ENCODE results near the gene NAB2.

- TF ChIP-seq STAG1 (CRISPR knock-in tag; IDR thresholded peaks at IDR 0.05; ENCODE audit: borderline replicate concordance) = no peak
- TF ChIP-seq CTCF (IDR thresholded peaks at IDR 0.05 in 2 of 3, conservative IDR thresholded peaks at IDR 0.05 in 1 of 3; ENCODE audit: insufficient read depth in 2 of 3, low read depth in 1 of 3, low read length in 3 of 3) = no peak
- no peak for TF ChIP-seq RFX1 (IDR thresholded peaks at IDR 0.05)
- no peak for TF ChIP-seq MEF2D (tag; conservative IDR thresholded peaks at IDR 0.05; ENCODE audit: low read depth)
- no peak for TF ChIP-seq JUND (IDR thresholded peaks at IDR 0.05; ENCODE audit: borderline replicate concordance, low read depth, low read length)
- TF ChIP-seq JUND (tag; IDR thresholded peaks at IDR 0.05; ENCODE audit: borderline replicate concordance, low read depth, low read length) = no peak
- TF ChIP-seq NKRF (IDR thresholded peaks at IDR 0.05; ENCODE audit: borderline replicate concordance) = no peak
- TF ChIP-seq TCF7 (IDR thresholded peaks at IDR 0.05; ENCODE audit: borderline replicate concordance) = no peak
- no peak for TF ChIP-seq ZHX1 (conservative IDR thresholded peaks at IDR 0.05; ENCODE audit: low read length)
- TF ChIP-seq NR3C1 (CRISPR knock-in tag; IDR thresholded peaks at IDR 0.05) = no peak
- no peak for TF ChIP-seq CLOCK (CRISPR knock-in tag; IDR thresholded peaks at IDR 0.05; ENCODE audit: borderline replicate concordance)
Observed at GRCh38 chr12:57126061-57126460, 37.1 kb downstream of the NAB2 start.

Data from K562 (cell line).